Ishikawa (cell line): ENCODE data around the gene PTPRE.

ENCODE experiments used
- CEBPB ChIP-seq: IDR thresholded peaks from 2 replicates; pipeline ENCODE4 v1.6.1; 2012
- CREB1 ChIP-seq: IDR thresholded peaks from 2 replicates; pipeline ENCODE4 v1.6.1; 2012; ENCODE audit warnings: low read depth
- EGR1 ChIP-seq: IDR thresholded peaks from 2 replicates; pipeline ENCODE4 v1.6.1; 2012
- EP300 ChIP-seq: IDR thresholded peaks from 2 replicates; pipeline ENCODE4 v1.6.1; 2012; ENCODE audit warnings: borderline replicate concordance
- FOXM1 ChIP-seq: IDR thresholded peaks from 2 replicates; pipeline ENCODE4 v1.6.1; 2012; ENCODE audit warnings: low read depth, borderline replicate concordance
- NFIC ChIP-seq: IDR thresholded peaks from 2 replicates; pipeline ENCODE4 v1.6.1; 2012
- RAD21 ChIP-seq: IDR thresholded peaks from 2 replicates; pipeline ENCODE4 v1.6.1; 2012; ENCODE audit warnings: low read depth
- TAF1 ChIP-seq: IDR thresholded peaks from 2 replicates; pipeline ENCODE4 v1.6.1; 2012; ENCODE audit warnings: low read depth, mild to moderate bottlenecking
- TCF12 ChIP-seq: IDR thresholded peaks from 2 replicates; pipeline ENCODE4 v1.6.1; 2012; ENCODE audit warnings: low read depth
- TEAD4 ChIP-seq: IDR thresholded peaks from 2 replicates; pipeline ENCODE4 v1.6.1; 2012
- YY1 ChIP-seq: IDR thresholded peaks from 2 replicates; pipeline ENCODE4 v1.6.1; 2012; ENCODE audit warnings: low read depth
- ZBTB7A ChIP-seq: IDR thresholded peaks from 2 replicates; pipeline ENCODE4 v1.6.1; 2012; ENCODE audit warnings: low read depth
- TF ChIP-seq, protein P1 (sequence below): IDR thresholded peaks from 2 replicates; pipeline ENCODE4 v1.6.1; 2012; ENCODE audit warnings: low read depth, mild to moderate bottlenecking
- TF ChIP-seq, protein P2 (sequence below): IDR thresholded peaks from 2 replicates; pipeline ENCODE4 v1.6.1; 2012
- TF ChIP-seq, protein P3 (sequence below): IDR thresholded peaks from 2 replicates; pipeline ENCODE4 v1.6.1; 2012

PTPRE gene

DNA sequence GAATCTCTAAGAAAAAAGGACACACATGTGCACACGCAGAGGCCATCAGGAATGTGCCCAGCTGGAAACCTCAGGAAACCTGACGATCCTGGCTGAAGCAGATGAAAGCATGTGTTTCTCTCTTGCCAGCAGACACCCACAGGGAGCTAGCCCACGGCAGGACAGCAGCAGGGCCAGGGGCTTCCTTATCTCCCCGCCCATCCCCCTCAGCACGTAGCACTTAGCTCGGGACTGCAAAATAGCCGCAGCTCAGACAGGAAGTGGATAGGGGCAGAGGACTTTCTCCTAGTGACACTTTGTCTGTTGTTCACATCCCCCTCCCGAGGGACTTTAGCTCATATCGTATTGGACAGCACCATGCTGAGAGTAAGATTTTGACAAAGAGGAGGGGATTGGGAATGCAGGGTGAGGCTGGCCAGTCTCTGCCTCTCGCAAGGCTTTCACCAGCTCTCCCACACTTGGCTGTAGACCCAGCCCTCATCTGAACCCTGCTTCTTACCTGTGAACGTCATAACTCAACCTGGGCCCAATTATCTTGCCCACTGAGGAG is 155.5 kb downstream of the PTPRE start:
- TF ChIP-seq TAF1 (no peak), ZBTB7A (no peak), EGR1 (no peak), TEAD4 (no peak), FOXM1 (no peak), CREB1 (no peak), CEBPB (no peak), EP300 (no peak), YY1 (no peak), TCF12 (no peak), NFIC (no peak), RAD21 (no peak)
- TF ChIP-seq, protein P1, sequence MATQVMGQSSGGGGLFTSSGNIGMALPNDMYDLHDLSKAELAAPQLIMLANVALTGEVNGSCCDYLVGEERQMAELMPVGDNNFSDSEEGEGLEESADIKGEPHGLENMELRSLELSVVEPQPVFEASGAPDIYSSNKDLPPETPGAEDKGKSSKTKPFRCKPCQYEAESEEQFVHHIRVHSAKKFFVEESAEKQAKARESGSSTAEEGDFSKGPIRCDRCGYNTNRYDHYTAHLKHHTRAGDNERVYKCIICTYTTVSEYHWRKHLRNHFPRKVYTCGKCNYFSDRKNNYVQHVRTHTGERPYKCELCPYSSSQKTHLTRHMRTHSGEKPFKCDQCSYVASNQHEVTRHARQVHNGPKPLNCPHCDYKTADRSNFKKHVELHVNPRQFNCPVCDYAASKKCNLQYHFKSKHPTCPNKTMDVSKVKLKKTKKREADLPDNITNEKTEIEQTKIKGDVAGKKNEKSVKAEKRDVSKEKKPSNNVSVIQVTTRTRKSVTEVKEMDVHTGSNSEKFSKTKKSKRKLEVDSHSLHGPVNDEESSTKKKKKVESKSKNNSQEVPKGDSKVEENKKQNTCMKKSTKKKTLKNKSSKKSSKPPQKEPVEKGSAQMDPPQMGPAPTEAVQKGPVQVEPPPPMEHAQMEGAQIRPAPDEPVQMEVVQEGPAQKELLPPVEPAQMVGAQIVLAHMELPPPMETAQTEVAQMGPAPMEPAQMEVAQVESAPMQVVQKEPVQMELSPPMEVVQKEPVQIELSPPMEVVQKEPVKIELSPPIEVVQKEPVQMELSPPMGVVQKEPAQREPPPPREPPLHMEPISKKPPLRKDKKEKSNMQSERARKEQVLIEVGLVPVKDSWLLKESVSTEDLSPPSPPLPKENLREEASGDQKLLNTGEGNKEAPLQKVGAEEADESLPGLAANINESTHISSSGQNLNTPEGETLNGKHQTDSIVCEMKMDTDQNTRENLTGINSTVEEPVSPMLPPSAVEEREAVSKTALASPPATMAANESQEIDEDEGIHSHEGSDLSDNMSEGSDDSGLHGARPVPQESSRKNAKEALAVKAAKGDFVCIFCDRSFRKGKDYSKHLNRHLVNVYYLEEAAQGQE: no peak
- TF ChIP-seq, protein P2, sequence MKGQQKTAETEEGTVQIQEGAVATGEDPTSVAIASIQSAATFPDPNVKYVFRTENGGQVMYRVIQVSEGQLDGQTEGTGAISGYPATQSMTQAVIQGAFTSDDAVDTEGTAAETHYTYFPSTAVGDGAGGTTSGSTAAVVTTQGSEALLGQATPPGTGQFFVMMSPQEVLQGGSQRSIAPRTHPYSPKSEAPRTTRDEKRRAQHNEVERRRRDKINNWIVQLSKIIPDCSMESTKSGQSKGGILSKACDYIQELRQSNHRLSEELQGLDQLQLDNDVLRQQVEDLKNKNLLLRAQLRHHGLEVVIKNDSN: no peak
- TF ChIP-seq, protein P3, sequence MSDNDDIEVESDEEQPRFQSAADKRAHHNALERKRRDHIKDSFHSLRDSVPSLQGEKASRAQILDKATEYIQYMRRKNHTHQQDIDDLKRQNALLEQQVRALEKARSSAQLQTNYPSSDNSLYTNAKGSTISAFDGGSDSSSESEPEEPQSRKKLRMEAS: no peak

DNA sequence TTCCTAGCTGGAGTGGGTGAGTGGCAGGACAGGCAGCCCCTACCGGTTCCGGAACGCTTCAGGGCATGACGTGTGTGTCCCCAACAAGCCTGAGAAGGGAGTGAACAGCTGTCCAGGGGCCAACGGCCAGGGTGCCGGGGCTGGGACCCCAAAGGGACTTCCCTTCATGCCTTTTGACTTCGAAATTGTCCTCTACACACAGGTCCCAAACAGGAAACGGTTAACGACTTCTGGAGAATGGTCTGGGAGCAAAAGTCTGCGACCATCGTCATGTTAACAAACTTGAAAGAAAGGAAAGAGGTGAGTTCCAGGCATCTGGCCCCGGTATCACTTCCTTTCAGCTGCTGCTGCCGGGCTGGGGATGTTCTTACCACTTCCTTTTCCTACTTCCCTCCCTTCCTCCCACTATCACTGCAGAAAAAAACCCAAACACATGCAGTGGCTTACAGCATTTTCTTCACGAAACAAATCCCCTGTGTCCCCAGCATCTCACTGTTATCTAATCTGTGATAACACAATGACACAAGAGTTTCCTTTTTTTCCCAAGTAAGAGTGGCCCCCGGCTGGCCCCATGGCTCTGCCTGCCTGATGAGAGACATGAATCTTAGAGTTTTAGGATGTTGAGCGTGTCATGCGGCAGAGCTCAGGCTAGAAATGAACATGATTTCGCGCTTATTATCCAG is 156.1 kb downstream of the PTPRE start:
- no peak for TF ChIP-seq TEAD4
- no peak for TF ChIP-seq EGR1
- no peak for TF ChIP-seq NFIC
- TF ChIP-seq TCF12: no peak
- no peak for TF ChIP-seq RAD21
- no peak for TF ChIP-seq TAF1
- no peak for TF ChIP-seq ZBTB7A
- TF ChIP-seq, protein P3: no peak
- TF ChIP-seq CREB1: no peak
- TF ChIP-seq EP300: no peak
- TF ChIP-seq CEBPB: no peak
- TF ChIP-seq, protein P1: no peak
- TF ChIP-seq YY1: no peak
- TF ChIP-seq, protein P2: no peak
- TF ChIP-seq FOXM1: no peak

DNA sequence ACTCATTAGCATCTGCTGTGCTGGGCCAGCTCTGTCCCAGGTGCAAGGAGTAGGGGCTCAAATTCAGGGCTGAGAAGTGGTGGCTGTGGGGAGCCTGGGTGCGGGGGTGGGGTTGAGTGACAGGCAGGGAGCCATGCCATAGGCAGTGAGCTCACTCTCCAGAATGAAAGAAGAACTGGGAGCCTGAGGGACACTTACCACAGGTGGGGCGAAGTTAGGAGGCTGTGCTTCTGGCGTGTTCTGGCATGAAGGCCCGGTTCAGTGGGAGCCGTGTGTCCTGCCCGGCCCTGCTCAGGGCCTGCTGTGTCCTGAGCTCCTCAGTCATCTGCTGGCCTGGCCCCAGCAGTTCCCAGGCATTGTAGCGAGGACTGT is 156.8 kb downstream of the PTPRE start:
- no peak for TF ChIP-seq YY1

DNA sequence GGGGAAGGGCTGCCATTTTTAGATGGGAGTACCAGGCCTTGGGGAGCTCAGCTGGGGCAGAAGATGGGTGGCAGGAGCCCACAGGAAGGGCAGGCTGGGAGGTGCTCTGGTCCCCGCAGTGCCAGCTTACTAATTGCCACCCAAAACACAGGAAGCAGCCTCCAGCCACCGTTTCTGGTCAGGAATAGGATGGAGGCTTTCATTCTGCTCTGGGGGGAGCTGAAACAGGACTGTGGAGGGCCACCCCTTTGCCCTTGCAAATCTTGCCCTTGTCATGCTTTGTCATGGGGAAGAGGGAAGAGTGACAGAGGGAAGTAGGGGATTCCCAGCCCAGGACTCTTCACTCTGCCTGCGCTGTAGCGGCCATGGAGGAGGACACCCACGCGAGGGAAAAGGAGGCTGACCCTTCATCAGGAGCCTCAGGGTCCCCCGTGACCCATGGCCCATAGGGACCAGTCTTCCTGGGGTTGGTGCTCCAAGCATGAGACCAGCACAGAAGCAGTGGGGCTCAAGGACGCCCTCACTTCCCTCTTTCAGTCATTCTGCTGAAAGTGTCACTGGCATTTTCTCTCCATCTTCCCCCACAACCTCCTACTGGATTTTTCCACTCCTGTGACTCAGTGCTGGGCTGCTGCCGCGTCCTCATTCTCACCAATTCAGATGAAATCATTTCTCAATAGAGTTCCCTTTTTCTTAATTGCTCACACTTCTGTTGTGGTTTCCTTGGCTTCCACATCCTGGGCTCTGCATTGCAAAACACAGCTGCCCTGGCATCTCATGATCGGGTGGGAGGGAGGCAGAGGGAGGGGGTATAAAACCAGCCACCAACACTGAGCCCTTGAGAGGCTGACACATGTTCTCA is 157.4 kb downstream of the PTPRE start:
- TF ChIP-seq NFIC (no peak), ZBTB7A (no peak), FOXM1 (no peak), EP300 (no peak), EGR1 (no peak)
- TF ChIP-seq, protein P3: no peak

DNA sequence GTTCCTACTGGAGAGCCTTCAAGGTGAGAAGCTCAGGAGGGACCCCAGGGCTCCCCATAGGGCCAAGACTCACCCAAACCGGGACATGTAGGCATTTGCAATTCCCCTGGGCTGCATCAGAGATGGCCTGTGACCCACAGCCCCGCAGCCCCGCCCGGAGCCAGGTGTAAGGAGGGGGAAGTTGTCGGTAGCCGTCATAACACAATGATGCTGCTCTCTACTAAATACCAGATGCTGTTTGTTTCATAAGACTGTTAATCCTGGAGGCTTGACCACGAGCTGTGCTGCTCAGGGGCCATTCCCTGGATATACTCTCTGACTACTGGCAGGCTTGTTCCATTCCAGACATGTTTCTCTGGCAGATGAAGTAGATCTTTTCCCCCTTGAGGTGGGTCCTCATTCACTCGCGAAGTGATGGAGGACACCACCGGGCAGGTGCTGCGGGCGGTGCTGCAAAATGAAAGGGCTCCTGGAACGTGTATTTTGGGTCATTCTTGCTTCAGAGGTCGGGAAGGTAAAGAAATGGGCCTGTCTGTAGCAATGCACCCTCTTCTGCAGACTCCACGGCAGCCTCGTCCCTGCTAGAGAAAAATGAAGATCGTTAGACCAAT is 158.2 kb downstream of the PTPRE start:
- no peak for TF ChIP-seq TEAD4
- TF ChIP-seq TCF12: no peak
- no peak for TF ChIP-seq YY1
- no peak for TF ChIP-seq NFIC
- no peak for TF ChIP-seq RAD21
- TF ChIP-seq FOXM1: no peak
- TF ChIP-seq ZBTB7A: no peak
- TF ChIP-seq, protein P1: no peak
- no peak for TF ChIP-seq TAF1
- TF ChIP-seq, protein P3: no peak
